ENCODE measurements around the gene HDAC6.
"Not testable (repeated sequence)": the region's sequence is repeated elsewhere in the genome, so short reads cannot be mapped to it uniquely, and the experiment has no call there.

The HDAC6 gene

GRCh38 chrX:48818866-48819265, 17.0 kb downstream of the HDAC6 start:
- Histone ChIP-seq H3K4me3 (ENCODE audit: low read depth in 1 of 5, low read length in 5 of 5) (no peak overlapping the region), H3K4me1 (ENCODE audit: control insufficient read depth in 5 of 5, insufficient read depth in 5 of 5, low read length in 5 of 5) (no peaks in the 10 kb centered on the region), H3K27me3 (ENCODE audit: control insufficient read depth in 5 of 5, insufficient read depth in 4 of 5, low read length in 5 of 5) (peaks cover 0 to 19% (median 14%) of the 10 kb centered on the region in 5 donors), H3K27ac (ENCODE audit: low read depth, low read length) (no peak overlapping the region), H3K9me3 (ENCODE audit: control insufficient read depth in 5 of 5, low read length in 5 of 5) (no peaks in the 10 kb centered on the region), H3K9ac (ENCODE audit: low read length in 5 of 5) (no peak overlapping the region), H3K36me3 (ENCODE audit: control insufficient read depth in 5 of 5, insufficient read depth in 5 of 5, low read length in 5 of 5) (peaks cover 0 to 75% (median 54%) of the 10 kb centered on the region in 5 donors)

DNA sequence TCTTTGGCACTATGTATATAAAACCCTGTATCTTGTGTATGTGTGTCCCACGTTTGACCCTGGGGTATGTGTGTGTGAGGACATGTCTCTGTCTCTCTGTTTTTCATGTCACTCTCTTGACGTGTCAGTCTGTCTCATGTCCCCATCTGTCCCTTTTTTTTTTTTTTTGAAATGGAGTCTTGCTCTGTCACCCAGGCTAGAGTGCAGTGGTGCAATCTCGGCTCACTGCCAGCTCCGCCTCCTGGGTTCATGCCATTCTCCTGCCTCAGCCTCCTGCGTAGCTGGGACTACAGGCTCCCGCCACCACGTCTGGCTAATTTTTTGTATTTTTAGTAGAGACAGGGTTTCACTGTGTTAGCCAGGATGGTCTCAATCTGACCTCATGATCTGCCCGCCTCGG, 17.5 kb downstream of the HDAC6 start:
- H3K4me1 ChIP-seq (ENCODE audit: control insufficient read depth in 5 of 5, insufficient read depth in 5 of 5, low read length in 5 of 5); H3K9ac ChIP-seq (ENCODE audit: low read length in 5 of 5); H3K4me3 ChIP-seq (ENCODE audit: low read depth in 1 of 5, low read length in 5 of 5); H3K27ac ChIP-seq (ENCODE audit: low read depth, low read length); H3K9me3 ChIP-seq (ENCODE audit: control insufficient read depth in 5 of 5, low read length in 5 of 5): not testable (repeated sequence)
- Histone ChIP-seq H3K27me3 (ENCODE audit: control insufficient read depth in 5 of 5, insufficient read depth in 4 of 5, low read length in 5 of 5) (peaks cover 0 to 23% (median 14%) of the 10 kb centered on the region in 5 donors), H3K36me3 (ENCODE audit: control insufficient read depth in 5 of 5, insufficient read depth in 5 of 5, low read length in 5 of 5) (peaks cover 0 to 77% (median 58%) of the 10 kb centered on the region in 5 donors)

- H3K36me3 ChIP-seq (ENCODE audit: control insufficient read depth in 5 of 5, insufficient read depth in 5 of 5, low read length in 5 of 5): peaks cover 0 to 60% (median 44%) of the 10 kb centered on the region in 5 donors
- H3K9me3 ChIP-seq (ENCODE audit: control insufficient read depth in 5 of 5, low read length in 5 of 5): peaks cover 0 to 13% (median 5%) of the 10 kb centered on the region in 5 donors
These were observed 21.2 kb downstream of the HDAC6 start for GRCh38 chrX:48823053-48823452.

DNA sequence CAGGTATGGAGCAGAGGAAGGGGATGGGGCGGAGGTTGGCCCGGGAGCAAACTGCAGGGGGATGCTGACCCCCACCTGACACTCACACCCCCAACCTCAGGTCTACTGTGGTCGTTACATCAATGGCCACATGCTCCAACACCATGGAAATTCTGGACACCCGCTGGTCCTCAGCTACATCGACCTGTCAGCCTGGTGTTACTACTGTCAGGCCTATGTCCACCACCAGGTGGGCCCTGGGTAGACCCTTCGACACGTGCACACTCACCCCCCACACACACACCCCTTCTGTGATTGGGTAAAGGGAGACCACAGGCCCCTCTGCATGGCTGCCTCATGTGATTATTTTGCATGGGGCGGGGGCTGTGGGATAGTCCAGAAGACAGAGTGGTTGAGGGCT, 22.2 kb downstream of the HDAC6 start:
- Histone ChIP-seq H3K4me1 (ENCODE audit: control insufficient read depth in 5 of 5, insufficient read depth in 5 of 5, low read length in 5 of 5) (no peaks in the 10 kb centered on the region), H3K9me3 (ENCODE audit: control insufficient read depth in 5 of 5, low read length in 5 of 5) (peaks cover 0 to 13% (median 5%) of the 10 kb centered on the region in 5 donors), H3K27me3 (ENCODE audit: control insufficient read depth in 5 of 5, insufficient read depth in 4 of 5, low read length in 5 of 5) (peaks cover 0 to 25% (median 12%) of the 10 kb centered on the region in 5 donors), H3K27ac (ENCODE audit: low read depth, low read length) (no peak overlapping the region), H3K9ac (ENCODE audit: low read length in 5 of 5) (no peak overlapping the region), H3K36me3 (ENCODE audit: control insufficient read depth in 5 of 5, insufficient read depth in 5 of 5, low read length in 5 of 5) (peaks cover 0 to 50% (median 38%) of the 10 kb centered on the region in 5 donors), H3K4me3 (ENCODE audit: low read depth in 1 of 5, low read length in 5 of 5) (no peak overlapping the region)

More at GRCh38 chrX:48823053-48823452, 21.2 kb downstream of the HDAC6 start:
- Histone ChIP-seq H3K4me1 (ENCODE audit: control insufficient read depth in 5 of 5, insufficient read depth in 5 of 5, low read length in 5 of 5) (no peaks in the 10 kb centered on the region), H3K9ac (ENCODE audit: low read length in 5 of 5) (no peak overlapping the region), H3K4me3 (ENCODE audit: low read depth in 1 of 5, low read length in 5 of 5) (no peak overlapping the region), H3K27ac (ENCODE audit: low read depth, low read length) (no peak overlapping the region), H3K27me3 (ENCODE audit: control insufficient read depth in 5 of 5, insufficient read depth in 4 of 5, low read length in 5 of 5) (peaks cover 0 to 21% (median 7%) of the 10 kb centered on the region in 5 donors)

- Histone ChIP-seq H3K4me1 (ENCODE audit: control insufficient read depth in 5 of 5, insufficient read depth in 5 of 5, low read length in 5 of 5) (no peaks in the 10 kb centered on the region), H3K27me3 (ENCODE audit: control insufficient read depth in 5 of 5, insufficient read depth in 4 of 5, low read length in 5 of 5) (peaks cover 10 to 42% (median 26%) of the 10 kb centered on the region in 5 donors), H3K27ac (ENCODE audit: low read depth, low read length) (no peak within 1 kb of the TSS), H3K9ac (ENCODE audit: low read length in 5 of 5) (no peak within 1 kb of the TSS), H3K9me3 (ENCODE audit: control insufficient read depth in 5 of 5, low read length in 5 of 5) (peaks cover 0 to 13% (median 5%) of the 10 kb centered on the region in 5 donors), H3K4me3 (ENCODE audit: low read depth in 1 of 5, low read length in 5 of 5) (no peak within 1 kb of the TSS), H3K36me3 (ENCODE audit: control insufficient read depth in 5 of 5, insufficient read depth in 5 of 5, low read length in 5 of 5) (peaks cover 0 to 35% (median 28%) of the 10 kb centered on the region in 5 donors)
These were observed 24.4 kb downstream of the HDAC6 start, which contains the start of gene ERAS for GRCh38 chrX:48826135-48826875. ERAS (plus strand) TSS chrX:48826513; CDS start chrX:48829124, 2,611 bp downstream.

GRCh38 chrX:48826876-48827653, 25.2 kb downstream of the HDAC6 start:
- peaks cover 13 to 46% (median 32%) of the 10 kb centered on the region in 5 donors for H3K27me3 ChIP-seq (ENCODE audit: control insufficient read depth in 5 of 5, insufficient read depth in 4 of 5, low read length in 5 of 5)
- H3K4me3 ChIP-seq (ENCODE audit: low read depth in 1 of 5, low read length in 5 of 5): no peak overlapping the region
- H3K36me3 ChIP-seq (ENCODE audit: control insufficient read depth in 5 of 5, insufficient read depth in 5 of 5, low read length in 5 of 5): peaks cover 0 to 35% (median 28%) of the 10 kb centered on the region in 5 donors

DNA sequence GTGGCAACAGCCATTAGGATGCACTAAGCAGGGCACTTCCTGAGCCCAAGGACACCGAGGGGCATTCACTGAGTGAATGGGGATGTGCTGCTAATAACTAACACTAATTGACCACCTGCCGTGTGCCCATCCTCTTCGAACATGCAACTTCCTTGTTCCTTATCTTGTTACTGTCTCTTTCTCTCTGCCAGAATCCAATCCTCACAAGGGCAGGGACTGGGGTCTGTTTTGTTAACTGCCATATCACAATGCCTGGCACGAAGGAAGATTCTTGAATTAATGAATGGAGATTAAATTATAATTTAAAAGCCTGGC, 25.7 kb downstream of the HDAC6 start:
- peaks cover 0 to 30% (median 24%) of the 10 kb centered on the region in 5 donors for H3K36me3 ChIP-seq (ENCODE audit: control insufficient read depth in 5 of 5, insufficient read depth in 5 of 5, low read length in 5 of 5)
- no peak overlapping the region for H3K9ac ChIP-seq (ENCODE audit: low read length in 5 of 5)
- H3K4me3 ChIP-seq (ENCODE audit: low read depth in 1 of 5, low read length in 5 of 5): no peak overlapping the region
- H3K27ac ChIP-seq (ENCODE audit: low read depth, low read length): no peak overlapping the region
- peaks cover 13 to 44% (median 35%) of the 10 kb centered on the region in 5 donors for H3K27me3 ChIP-seq (ENCODE audit: control insufficient read depth in 5 of 5, insufficient read depth in 4 of 5, low read length in 5 of 5)
- H3K4me1 ChIP-seq (ENCODE audit: control insufficient read depth in 5 of 5, insufficient read depth in 5 of 5, low read length in 5 of 5): peaks cover 0 to 6% (median 0%) of the 10 kb centered on the region in 5 donors
- H3K9me3 ChIP-seq (ENCODE audit: control insufficient read depth in 5 of 5, low read length in 5 of 5): peaks cover 0 to 13% (median 5%) of the 10 kb centered on the region in 5 donors

More at GRCh38 chrX:48826876-48827653, 25.2 kb downstream of the HDAC6 start:
- Histone ChIP-seq H3K4me1 (ENCODE audit: control insufficient read depth in 5 of 5, insufficient read depth in 5 of 5, low read length in 5 of 5) (peaks cover 0 to 6% (median 0%) of the 10 kb centered on the region in 5 donors), H3K27ac (ENCODE audit: low read depth, low read length) (no peak overlapping the region), H3K9ac (ENCODE audit: low read length in 5 of 5) (no peak overlapping the region), H3K9me3 (ENCODE audit: control insufficient read depth in 5 of 5, low read length in 5 of 5) (peaks cover 0 to 13% (median 5%) of the 10 kb centered on the region in 5 donors)

DNA sequence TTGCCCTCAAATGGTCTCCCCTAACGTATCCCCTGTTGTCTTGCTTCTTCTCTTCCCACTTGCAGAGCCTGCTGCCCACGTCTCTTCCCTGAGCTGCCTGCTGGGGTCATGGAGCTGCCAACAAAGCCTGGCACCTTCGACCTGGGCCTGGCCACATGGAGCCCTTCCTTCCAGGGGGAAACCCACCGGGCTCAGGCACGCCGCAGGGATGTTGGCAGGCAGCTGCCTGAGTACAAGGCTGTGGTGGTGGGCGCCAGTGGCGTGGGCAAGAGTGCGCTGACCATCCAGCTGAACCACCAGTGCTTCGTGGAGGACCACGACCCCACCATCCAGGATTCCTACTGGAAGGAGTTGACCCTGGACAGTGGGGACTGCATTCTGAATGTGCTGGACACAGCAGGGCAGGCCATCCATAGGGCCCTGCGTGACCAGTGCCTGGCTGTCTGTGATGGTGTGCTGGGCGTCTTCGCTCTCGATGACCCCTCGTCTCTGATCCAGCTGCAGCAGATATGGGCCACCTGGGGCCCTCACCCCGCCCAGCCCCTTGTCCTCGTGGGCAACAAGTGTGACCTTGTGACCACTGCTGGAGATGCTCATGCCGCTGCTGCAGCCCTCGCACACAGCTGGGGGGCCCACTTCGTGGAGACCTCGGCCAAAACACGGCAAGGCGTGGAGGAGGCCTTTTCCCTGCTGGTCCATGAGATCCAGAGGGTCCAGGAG, 27.3 kb downstream of the HDAC6 start:
- Histone ChIP-seq H3K9ac (ENCODE audit: low read length in 5 of 5) (no peak overlapping the region), H3K4me1 (ENCODE audit: control insufficient read depth in 5 of 5, insufficient read depth in 5 of 5, low read length in 5 of 5) (peaks cover 0 to 6% (median 0%) of the 10 kb centered on the region in 5 donors), H3K27me3 (ENCODE audit: control insufficient read depth in 5 of 5, insufficient read depth in 4 of 5, low read length in 5 of 5) (peaks cover 13 to 40% (median 34%) of the 10 kb centered on the region in 5 donors), H3K4me3 (ENCODE audit: low read depth in 1 of 5, low read length in 5 of 5) (no peak overlapping the region), H3K9me3 (ENCODE audit: control insufficient read depth in 5 of 5, low read length in 5 of 5) (peaks cover 0 to 13% (median 5%) of the 10 kb centered on the region in 5 donors), H3K27ac (ENCODE audit: low read depth, low read length) (no peak overlapping the region), H3K36me3 (ENCODE audit: control insufficient read depth in 5 of 5, insufficient read depth in 5 of 5, low read length in 5 of 5) (peaks cover 0 to 14% (median 8%) of the 10 kb centered on the region in 5 donors)

GRCh38 chrX:48831136-48831908, 29.5 kb downstream of the HDAC6 start:
- peaks cover 13 to 51% (median 42%) of the 10 kb centered on the region in 5 donors for H3K27me3 ChIP-seq (ENCODE audit: control insufficient read depth in 5 of 5, insufficient read depth in 4 of 5, low read length in 5 of 5)
- no peak overlapping the region for H3K4me3 ChIP-seq (ENCODE audit: low read depth in 1 of 5, low read length in 5 of 5)
- H3K9ac ChIP-seq (ENCODE audit: low read length in 5 of 5): no peak overlapping the region

More at GRCh38 chrX:48831136-48831908, 29.5 kb downstream of the HDAC6 start:
- no peaks in the 10 kb centered on the region for H3K36me3 ChIP-seq (ENCODE audit: control insufficient read depth in 5 of 5, insufficient read depth in 5 of 5, low read length in 5 of 5)
- no peak overlapping the region for H3K27ac ChIP-seq (ENCODE audit: low read depth, low read length)
- peaks cover 0 to 4% (median 0%) of the 10 kb centered on the region in 5 donors for H3K9me3 ChIP-seq (ENCODE audit: control insufficient read depth in 5 of 5, low read length in 5 of 5)
- H3K4me1 ChIP-seq (ENCODE audit: control insufficient read depth in 5 of 5, insufficient read depth in 5 of 5, low read length in 5 of 5): peaks cover 0 to 12% (median 0%) of the 10 kb centered on the region in 5 donors

Data from subcutaneous abdominal adipose tissue (tissue), 5 donors.